Measurements from ENCODE around the gene TLL2.

TLL2 gene

GRCh38 chr10:96358851-96359540, 154.7 kb downstream of the TLL2 start, which contains the start of gene OPALIN:
TSS of gene OPALIN (minus strand) at chr10:96359002. CDS start at chr10:96358896, 106 bp downstream.
- DNase-seq (ENCODE audit: low read depth): no peak

GRCh38 chr10:96357038-96357620, 156.6 kb downstream of the TLL2 start:
- DNase-seq (ENCODE audit: low read depth): no peak

- DNase-seq (ENCODE audit: low read depth): no peak
Observed at GRCh38 chr10:96352582-96352981, 161.1 kb downstream of the TLL2 start.

GRCh38 chr10:96352027-96352426, 161.7 kb downstream of the TLL2 start:
- no peak for DNase-seq (ENCODE audit: low read depth)

- no peak for DNase-seq (ENCODE audit: low read depth)
Observed at GRCh38 chr10:96346295-96346694, 167.4 kb downstream of the TLL2 start.

- no peak for DNase-seq (ENCODE audit: low read depth)
Observed at GRCh38 chr10:96345222-96345621, 168.5 kb downstream of the TLL2 start.

- DNase-seq (ENCODE audit: low read depth): no peak
Observed at GRCh38 chr10:96344178-96344577, 169.5 kb downstream of the TLL2 start.

GRCh38 chr10:96342402-96342801, 171.3 kb downstream of the TLL2 start:
- no peak for DNase-seq (ENCODE audit: low read depth)

GRCh38 chr10:96341219-96342182, 172.2 kb downstream of the TLL2 start:
- no peak for DNase-seq (ENCODE audit: low read depth)

GRCh38 chr10:96339956-96340904, 173.5 kb downstream of the TLL2 start:
- no peak for DNase-seq (ENCODE audit: low read depth)

- no peak for DNase-seq (ENCODE audit: low read depth)
Observed at GRCh38 chr10:96339383-96339782, 174.3 kb downstream of the TLL2 start.

- DNase-seq (ENCODE audit: low read depth): no peak
Observed at GRCh38 chr10:96338279-96338925, 175.3 kb downstream of the TLL2 start.

GRCh38 chr10:96337106-96337505, 176.6 kb downstream of the TLL2 start:
- no peak for DNase-seq (ENCODE audit: low read depth)

GRCh38 chr10:96334616-96335526, 178.9 kb downstream of the TLL2 start:
- no peak for DNase-seq (ENCODE audit: low read depth)

GRCh38 chr10:96333101-96333500, 180.6 kb downstream of the TLL2 start:
- no peak for DNase-seq (ENCODE audit: low read depth)

- no peak for DNase-seq (ENCODE audit: low read depth)
Observed at GRCh38 chr10:96327462-96327861, 186.3 kb downstream of the TLL2 start.

- no peak for DNase-seq (ENCODE audit: low read depth)
Observed at GRCh38 chr10:96325719-96326373, 187.9 kb downstream of the TLL2 start.

- DNase-seq (ENCODE audit: low read depth): no peak
Observed at GRCh38 chr10:96324447-96324846, 189.3 kb downstream of the TLL2 start.

- DNase-seq (ENCODE audit: low read depth): no peak
Observed at GRCh38 chr10:96322275-96322674, 191.5 kb downstream of the TLL2 start.
